H9 (cell line): ENCODE measurements around the gene IL36RN. TPM values are rescaled to one million over a fixed set of nuclear protein-coding genes. Genes with fewer than 3 reads are reported as not detected.

ENCODE experiments used
- DNase-seq: peaks from one replicate; pipeline ENCODE4 v3.0.0-alpha.2; 2017
- H2AFZ ChIP-seq: one replicate; pipeline ENCODE4 v1.6.1; 2013; ENCODE audit warnings: mild to moderate bottlenecking, low read length, control low read depth, moderate library complexity
- H2AK5ac ChIP-seq: 2 replicates; pipeline ENCODE4 v1.6.1; 2013; ENCODE audit warnings: low read length, control low read depth, mixed read lengths; ENCODE audit not compliant: insufficient read length
- H2BK120ac ChIP-seq: one replicate; pipeline ENCODE4 v1.6.1; 2013; ENCODE audit warnings: low read depth, mild to moderate bottlenecking, low read length, control low read depth, inconsistent platforms; ENCODE audit not compliant: poor library complexity, severe bottlenecking
- H2BK12ac ChIP-seq: 2 replicates; pipeline ENCODE4 v1.6.1; 2013; ENCODE audit warnings: low read length, control low read depth, mixed read lengths, low read depth; ENCODE audit not compliant: insufficient read length
- H2BK15ac ChIP-seq: 2 replicates; pipeline ENCODE4 v1.6.1; 2013; ENCODE audit warnings: low read depth, low read length, control low read depth
- H2BK20ac ChIP-seq: one replicate; pipeline ENCODE4 v1.6.1; 2013; ENCODE audit warnings: low read depth, mild to moderate bottlenecking, low read length, control low read depth, inconsistent platforms; ENCODE audit not compliant: poor library complexity, severe bottlenecking
- H2BK5ac ChIP-seq: 2 replicates; pipeline ENCODE4 v1.6.1; 2013; ENCODE audit warnings: low read length, control low read depth, mixed read lengths; ENCODE audit not compliant: insufficient read length
- H3K14ac ChIP-seq: 2 replicates; pipeline ENCODE4 v1.6.1; 2013; ENCODE audit warnings: low read length, control low read depth; ENCODE audit not compliant: insufficient read depth
- H3K18ac ChIP-seq: 2 replicates; pipeline ENCODE4 v1.6.1; 2013; ENCODE audit warnings: low read depth, mild to moderate bottlenecking, mixed read lengths, low read length, control low read depth; ENCODE audit not compliant: insufficient read length
- H3K23ac ChIP-seq: 2 replicates; pipeline ENCODE4 v1.6.1; 2013; ENCODE audit warnings: low read length, control low read depth, mixed read lengths, low read depth; ENCODE audit not compliant: insufficient read length
- H3K23me2 ChIP-seq: 2 replicates; pipeline ENCODE4 v1.6.1; 2013; ENCODE audit warnings: low read depth, mild to moderate bottlenecking, mixed read lengths, low read length, control low read depth; ENCODE audit not compliant: insufficient read length, poor library complexity, severe bottlenecking
- H3K27ac ChIP-seq: 2 replicates; pipeline ENCODE4 v1.5.1; 2013; ENCODE audit warnings: low read length, control low read depth, mixed read lengths, low read depth; ENCODE audit not compliant: insufficient read length
- H3K27me3 ChIP-seq: 2 replicates; pipeline ENCODE4 v1.6.1; 2013; ENCODE audit warnings: low read length, control low read depth, inconsistent platforms; ENCODE audit not compliant: insufficient read depth
- H3K4ac ChIP-seq: 2 replicates; pipeline ENCODE4 v1.6.1; 2013; ENCODE audit warnings: low read depth, mild to moderate bottlenecking, control low read depth, inconsistent platforms, low read length, moderate library complexity
- H3K4me1 ChIP-seq: 2 replicates; pipeline ENCODE4 v1.6.1; 2013; ENCODE audit warnings: low read length, control low read depth, inconsistent platforms; ENCODE audit not compliant: insufficient read depth
- H3K4me2 ChIP-seq: 2 replicates; pipeline ENCODE4 v1.6.1; 2013; ENCODE audit warnings: low read length, control low read depth, mixed read lengths; ENCODE audit not compliant: insufficient read length, insufficient read depth
- H3K56ac ChIP-seq: 2 replicates; pipeline ENCODE4 v1.6.1; 2013; ENCODE audit warnings: low read depth, mild to moderate bottlenecking, mixed read lengths, low read length, control low read depth; ENCODE audit not compliant: insufficient read length
- H3K79me1 ChIP-seq: 2 replicates; pipeline ENCODE4 v1.6.1; 2013; ENCODE audit warnings: low read depth, mild to moderate bottlenecking, moderate library complexity, low read length, control low read depth, inconsistent platforms; ENCODE audit not compliant: insufficient read depth, poor library complexity, severe bottlenecking
- H3K79me2 ChIP-seq: 2 replicates; pipeline ENCODE4 v1.6.1; 2013; ENCODE audit warnings: low read length, control low read depth, inconsistent platforms; ENCODE audit not compliant: insufficient read depth
- H3K9ac ChIP-seq: 2 replicates; pipeline ENCODE4 v1.6.1; 2013; ENCODE audit warnings: low read length, control low read depth, mixed read lengths; ENCODE audit not compliant: insufficient read length; ENCODE audit errors: extremely low read depth
- H3K9me3 ChIP-seq: one replicate; pipeline ENCODE4 v1.6.1; 2013; ENCODE audit warnings: low read depth, low read length, inconsistent platforms; ENCODE audit not compliant: control insufficient read depth
- H3T11ph ChIP-seq: one replicate; pipeline ENCODE4 v1.6.1; 2013; ENCODE audit warnings: mild to moderate bottlenecking, low read length, control low read depth, inconsistent platforms
- H4K20me1 ChIP-seq: one replicate; pipeline ENCODE4 v1.6.1; 2013; ENCODE audit not compliant: control insufficient read depth, insufficient read length, insufficient read depth
- H4K5ac ChIP-seq: 2 replicates; pipeline ENCODE4 v1.6.1; 2013; ENCODE audit warnings: low read depth, mild to moderate bottlenecking, mixed read lengths, low read length, control low read depth; ENCODE audit not compliant: insufficient read length
- H4K8ac ChIP-seq: replicated peaks from 2 replicates; pipeline ENCODE4 v1.6.1; 2013; ENCODE audit warnings: low read length, control low read depth, mixed read lengths, low read depth; ENCODE audit not compliant: insufficient read length
- H4K91ac ChIP-seq: 2 replicates; pipeline ENCODE4 v1.6.1; 2013; ENCODE audit warnings: low read depth, mild to moderate bottlenecking, moderate library complexity, mixed read lengths, low read length, control low read depth; ENCODE audit not compliant: insufficient read length
- H3K27ac Mint-ChIP-seq, 3 experiments: 2 replicates in 2 of 3; 3 replicates in 1 of 3; pipeline ENCODE4 v1.8.0; 2020 to 2021; ENCODE audit warnings: mixed read lengths in 3 of 3, mild to moderate bottlenecking in 1 of 3, moderate library complexity in 1 of 3
- H3K27me3 Mint-ChIP-seq: 2 replicates; pipeline ENCODE4 v1.8.0; 2021; ENCODE audit warnings: low read depth, mild to moderate bottlenecking, moderate library complexity, mixed read lengths
- H3K36me3 Mint-ChIP-seq, 3 experiments: 2 replicates in 2 of 3; 3 replicates in 1 of 3; pipeline ENCODE4 v1.8.0; 2020 to 2021; ENCODE audit warnings: low read depth in 3 of 3, mixed read lengths in 3 of 3; ENCODE audit not compliant: insufficient read depth in 1 of 3
- H3K4me1 Mint-ChIP-seq, 2 experiments: 2 replicates each; pipeline ENCODE4 v1.8.0; 2020; ENCODE audit warnings: mixed read lengths in 2 of 2
- H3K4me3 Mint-ChIP-seq, 2 experiments: 2 replicates in 1 of 2; 3 replicates in 1 of 2; pipeline ENCODE4 v1.8.0; 2020 to 2021; ENCODE audit warnings: mild to moderate bottlenecking in 2 of 2, mixed read lengths in 2 of 2, moderate library complexity in 1 of 2
- H3K9me3 Mint-ChIP-seq, 2 experiments: 2 replicates in 1 of 2; 3 replicates in 1 of 2; pipeline ENCODE4 v1.8.0; 2020; ENCODE audit warnings: mild to moderate bottlenecking in 2 of 2, mixed read lengths in 2 of 2, moderate library complexity in 1 of 2
- WGBS: extraction: QIAGEN DNeasy Blood & Tissue Kit; methylation state at CpG from one replicate; pipeline ENCODE4 v1.1.7; 2013; ENCODE audit warnings: missing lambda C conversion rate, low lambda C conversion rate, mixed read lengths; ENCODE audit not compliant: insufficient read length; ENCODE audit errors: extremely low coverage; 5-methylcytosine and 5-hydroxymethylcytosine counted together
- total RNA-seq: library from RNA; stranded (reverse); gene quantifications from 2 replicates; pipeline ENCODE4 v1.2.1, GENCODE V29; 2021
- TF ChIP-seq, protein P1 (sequence below): fragments of 200-600 bp; sonication (generic); conservative IDR thresholded peaks from 3 replicates; pipeline ENCODE4 v1.8.0; 2021; ENCODE audit warnings: antibody characterized with exemption, mild to moderate bottlenecking

The IL36RN gene
- total RNA-seq, 1 experiment from 2014 or later, result not detected

DNA sequence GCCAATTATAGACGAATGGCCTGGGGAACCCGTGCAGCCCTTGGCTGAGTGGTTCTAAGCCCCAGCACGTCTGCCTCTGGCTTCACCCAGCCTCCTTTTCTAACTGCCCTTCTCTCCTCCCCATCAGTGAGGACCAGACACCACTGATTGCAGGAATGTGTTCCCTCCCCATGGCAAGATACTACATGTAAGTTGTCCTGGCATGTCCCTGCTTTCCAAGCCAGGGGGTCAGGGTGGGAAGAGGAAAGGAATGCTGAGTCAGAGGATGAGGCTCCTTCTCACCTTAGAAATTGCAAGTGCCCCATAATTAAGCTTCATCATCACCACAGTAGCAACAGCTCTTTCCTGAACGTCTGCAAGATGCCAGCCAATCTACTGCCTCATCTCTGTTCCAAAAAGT is 13.6 kb downstream of the IL36RN start:
- H3K36me3 Mint-ChIP-seq, result no peaks in the 10 kb centered on the region
- Histone ChIP-seq H4K91ac (no peak overlapping the region), H3T11ph (no peak overlapping the region), H2BK120ac (no peak overlapping the region), H3K79me2 (no peaks in the 10 kb centered on the region), H3K23ac (no peak overlapping the region), H3K27me3 (no peaks in the 10 kb centered on the region), H2BK5ac (no peak overlapping the region), H2AK5ac (no peak overlapping the region), H3K9me3 (no peaks in the 10 kb centered on the region), H3K4me2 (no peak overlapping the region), H3K27ac (no peak overlapping the region), H4K8ac (no peak overlapping the region), H3K14ac (no peak overlapping the region), H2AFZ (no peak overlapping the region), H2BK12ac (no peak overlapping the region), H3K4ac (no peak overlapping the region), H2BK15ac (no peak overlapping the region), H2BK20ac (no peak overlapping the region), H4K5ac (no peak overlapping the region), H3K23me2 (no peaks in the 10 kb centered on the region), H3K4me1 (no peaks in the 10 kb centered on the region), H3K56ac (no peak overlapping the region), H3K18ac (no peak overlapping the region), H3K79me1 (no peaks in the 10 kb centered on the region), H4K20me1 (no peaks in the 10 kb centered on the region), H3K9ac (no peak overlapping the region)
- peaks cover 3 to 12% of the 10 kb centered on the region in 2 experiments; a peak in 4 of 5 replicates for H3K9me3 Mint-ChIP-seq
- no peak overlapping the region for H3K4me3 Mint-ChIP-seq
- no peak overlapping the region for H3K27ac Mint-ChIP-seq
- H3K27me3 Mint-ChIP-seq, result peaks cover 51% of the 10 kb centered on the region
- TF ChIP-seq, protein P1, sequence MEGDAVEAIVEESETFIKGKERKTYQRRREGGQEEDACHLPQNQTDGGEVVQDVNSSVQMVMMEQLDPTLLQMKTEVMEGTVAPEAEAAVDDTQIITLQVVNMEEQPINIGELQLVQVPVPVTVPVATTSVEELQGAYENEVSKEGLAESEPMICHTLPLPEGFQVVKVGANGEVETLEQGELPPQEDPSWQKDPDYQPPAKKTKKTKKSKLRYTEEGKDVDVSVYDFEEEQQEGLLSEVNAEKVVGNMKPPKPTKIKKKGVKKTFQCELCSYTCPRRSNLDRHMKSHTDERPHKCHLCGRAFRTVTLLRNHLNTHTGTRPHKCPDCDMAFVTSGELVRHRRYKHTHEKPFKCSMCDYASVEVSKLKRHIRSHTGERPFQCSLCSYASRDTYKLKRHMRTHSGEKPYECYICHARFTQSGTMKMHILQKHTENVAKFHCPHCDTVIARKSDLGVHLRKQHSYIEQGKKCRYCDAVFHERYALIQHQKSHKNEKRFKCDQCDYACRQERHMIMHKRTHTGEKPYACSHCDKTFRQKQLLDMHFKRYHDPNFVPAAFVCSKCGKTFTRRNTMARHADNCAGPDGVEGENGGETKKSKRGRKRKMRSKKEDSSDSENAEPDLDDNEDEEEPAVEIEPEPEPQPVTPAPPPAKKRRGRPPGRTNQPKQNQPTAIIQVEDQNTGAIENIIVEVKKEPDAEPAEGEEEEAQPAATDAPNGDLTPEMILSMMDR, result no peak
- no CpG with 5 or more reads among the region's 4 CpGs for WGBS
- 0 out of 4 replicates have a peak, but pooled peaks cover 0 to 3% of the 10 kb centered on the region in 2 experiments for H3K4me1 Mint-ChIP-seq
- DNase-seq, result no peak
